Measurements from ENCODE around the gene LY6G5B.

The LY6G5B gene, protein sequence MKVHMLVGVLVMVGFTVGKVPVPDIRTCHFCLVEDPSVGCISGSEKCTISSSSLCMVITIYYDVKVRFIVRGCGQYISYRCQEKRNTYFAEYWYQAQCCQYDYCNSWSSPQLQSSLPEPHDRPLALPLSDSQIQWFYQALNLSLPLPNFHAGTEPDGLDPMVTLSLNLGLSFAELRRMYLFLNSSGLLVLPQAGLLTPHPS

DNA sequence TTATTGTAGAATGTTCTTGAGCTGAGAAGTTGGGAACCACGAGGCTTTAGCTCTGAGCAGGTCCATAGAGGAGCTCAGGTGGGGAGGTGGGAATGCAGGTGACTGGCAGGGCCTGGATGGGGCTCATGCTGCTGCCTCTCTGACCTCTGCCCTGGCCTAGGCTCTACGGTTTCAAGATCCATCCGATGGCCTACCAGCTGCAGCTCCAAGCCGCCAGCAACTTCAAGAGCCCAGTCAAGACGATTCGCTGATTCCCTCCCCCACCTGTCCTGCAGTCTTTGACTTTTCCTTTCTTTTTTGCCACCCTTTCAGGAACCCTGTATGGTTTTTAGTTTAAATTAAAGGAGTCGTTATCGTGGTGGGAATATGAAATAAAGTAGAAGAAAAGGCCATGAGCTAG is at the start of gene LY6G5B:
TSS of gene LY6G5B (plus strand) at position 301 of the 400 bp plus-strand sequence. CDS start 975 bp downstream, outside the sequence.
- DNase-seq = no peak

DNA sequence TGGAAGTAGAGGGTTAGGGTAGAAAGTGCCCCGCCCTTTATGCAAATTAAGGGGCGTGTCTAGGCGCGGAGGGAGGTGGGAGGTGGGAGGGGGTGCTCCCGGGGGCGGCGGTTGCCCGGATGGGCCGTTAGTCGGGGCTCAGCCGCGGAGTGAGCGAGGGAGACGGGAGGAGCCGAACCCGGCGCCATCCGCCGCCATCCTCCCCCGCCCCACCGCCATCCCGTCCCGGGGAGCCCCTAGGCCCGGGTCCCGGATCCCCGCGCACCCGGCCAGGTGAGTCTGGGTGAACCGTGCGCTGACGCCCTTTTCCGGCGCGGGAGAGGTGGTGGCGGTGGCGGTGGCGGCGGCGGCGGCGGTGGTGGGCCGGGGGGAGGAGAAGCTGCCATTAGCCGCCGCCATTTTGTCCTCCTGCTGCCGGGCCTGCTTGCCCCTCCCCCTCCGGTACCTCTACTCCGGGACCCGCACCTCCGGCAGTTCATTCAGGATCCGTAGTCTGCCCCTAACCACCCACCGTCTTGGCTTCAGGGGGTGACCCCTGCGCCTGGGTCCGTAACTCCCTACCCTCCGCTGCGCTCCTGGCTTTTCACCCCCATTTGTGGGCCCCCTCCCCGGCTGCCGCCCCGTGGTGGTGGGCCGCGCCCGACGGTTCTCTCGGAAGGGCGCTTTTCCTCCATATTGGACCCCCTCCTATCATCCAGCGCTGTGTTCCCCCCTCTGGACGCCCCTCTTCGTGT is 49.0 kb upstream of the LY6G5B start, which contains the start of gene PRRC2A:
TSS of gene PRRC2A (plus strand) at position 130 of the 734 bp plus-strand sequence. CDS start 2,075 bp downstream, outside the sequence.
- peak; percentile 95 for DNase-seq

DNA sequence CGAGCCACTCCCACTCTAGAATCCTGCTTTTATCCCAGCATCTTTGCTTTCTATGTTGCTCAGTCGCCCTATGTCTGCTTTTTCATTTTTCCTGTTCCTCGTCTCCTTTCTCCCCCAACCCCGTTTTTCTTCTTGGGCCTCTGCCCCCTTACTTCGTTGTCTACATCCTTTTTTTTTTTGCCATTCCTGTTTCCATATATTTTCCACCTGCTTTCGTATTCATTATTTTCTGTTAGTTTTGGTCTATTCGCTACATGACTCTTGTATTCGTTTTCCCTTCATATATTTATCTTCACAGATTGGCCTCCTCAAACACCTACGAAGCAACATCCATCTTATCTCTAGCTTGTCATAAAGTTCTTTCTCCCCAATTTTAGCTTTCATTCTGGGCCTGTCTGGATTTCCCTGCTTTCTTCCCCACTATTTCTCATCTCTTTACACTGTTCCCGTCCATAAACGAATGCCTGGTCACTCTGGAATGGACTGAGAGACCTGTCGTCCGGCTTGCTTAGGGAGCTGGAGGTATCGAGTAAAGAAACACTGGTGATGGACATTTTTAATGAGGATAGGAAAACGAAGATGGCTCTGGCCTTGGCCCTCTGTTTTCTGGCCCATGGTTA is 48.3 kb upstream of the LY6G5B start:
- no peak for DNase-seq

DNA sequence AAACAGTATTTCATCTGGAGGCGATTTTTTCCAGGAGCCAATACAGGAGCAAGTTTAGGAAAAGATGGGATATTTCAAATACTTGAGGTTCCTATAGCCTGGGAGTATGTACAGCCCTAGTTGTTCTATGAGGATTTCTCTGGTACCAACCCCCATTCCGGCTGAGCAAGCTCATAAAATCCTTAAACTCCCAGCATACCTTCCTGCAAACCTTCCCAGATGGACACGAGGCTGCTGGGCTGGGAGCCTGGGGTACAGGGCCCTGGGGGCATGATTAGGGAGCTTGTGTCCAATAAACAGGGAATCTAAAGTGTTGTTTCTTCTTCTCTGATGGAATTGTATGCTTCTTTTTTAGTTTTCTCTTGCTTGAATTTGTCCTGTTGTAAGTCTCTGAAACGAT is 47.8 kb upstream of the LY6G5B start:
- DNase-seq = no peak

DNA sequence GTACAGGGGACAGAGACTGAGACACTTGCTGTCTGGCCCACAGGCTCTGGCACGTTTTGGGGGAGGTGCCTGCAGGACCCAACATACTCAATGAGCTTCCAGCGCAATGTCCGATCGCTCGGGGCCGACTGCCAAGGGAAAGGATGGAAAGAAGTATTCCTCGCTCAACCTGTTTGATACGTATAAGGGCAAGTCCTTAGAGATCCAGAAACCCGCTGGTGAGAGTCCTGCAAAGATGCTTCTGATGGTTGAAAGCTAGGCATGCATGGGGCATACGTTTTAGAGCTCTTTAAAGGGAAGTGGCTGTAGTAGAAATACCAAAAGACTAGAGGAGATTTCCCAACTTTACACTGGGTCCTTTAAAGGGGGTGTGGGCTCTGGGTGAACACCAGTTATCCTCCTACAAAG is 47.1 kb upstream of the LY6G5B start:
- no peak for DNase-seq

DNA sequence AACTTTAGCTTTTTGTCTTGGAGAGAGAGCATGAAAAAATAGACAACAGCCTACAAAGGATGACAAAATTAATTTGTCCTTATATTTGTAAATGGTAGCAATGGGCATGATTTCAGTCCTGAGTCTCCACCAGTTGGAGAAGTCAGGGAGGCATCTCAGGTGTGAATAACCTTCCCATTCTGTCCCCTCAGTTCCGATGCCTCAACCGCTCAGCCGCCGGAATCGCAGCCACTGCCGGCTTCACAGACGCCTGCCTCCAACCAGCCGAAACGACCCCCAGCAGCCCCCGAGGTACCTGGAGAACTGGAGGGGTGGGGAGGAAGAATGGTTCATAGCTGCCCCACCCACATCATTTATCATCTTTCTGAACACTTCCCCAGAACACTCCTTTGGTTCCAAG is 45.7 kb upstream of the LY6G5B start:
- no peak for DNase-seq

DNA sequence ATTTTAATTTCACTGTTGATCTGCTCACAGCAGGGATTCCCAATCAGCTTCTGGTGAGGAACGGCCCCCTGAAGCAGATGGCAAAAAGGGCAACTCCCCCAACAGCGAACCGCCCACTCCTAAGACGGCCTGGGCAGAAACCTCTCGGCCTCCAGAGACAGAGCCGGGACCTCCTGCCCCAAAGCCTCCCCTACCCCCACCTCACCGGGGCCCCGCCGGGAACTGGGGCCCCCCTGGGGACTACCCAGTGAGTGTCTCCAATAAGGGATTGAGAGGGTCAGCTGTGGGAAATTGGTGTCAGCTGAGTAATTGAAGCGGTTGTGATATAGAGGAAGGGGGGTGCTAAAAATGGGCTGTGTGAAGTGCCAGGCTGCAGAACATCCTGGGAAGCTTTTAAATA is 42.8 kb upstream of the LY6G5B start:
- no peak for DNase-seq

DNA sequence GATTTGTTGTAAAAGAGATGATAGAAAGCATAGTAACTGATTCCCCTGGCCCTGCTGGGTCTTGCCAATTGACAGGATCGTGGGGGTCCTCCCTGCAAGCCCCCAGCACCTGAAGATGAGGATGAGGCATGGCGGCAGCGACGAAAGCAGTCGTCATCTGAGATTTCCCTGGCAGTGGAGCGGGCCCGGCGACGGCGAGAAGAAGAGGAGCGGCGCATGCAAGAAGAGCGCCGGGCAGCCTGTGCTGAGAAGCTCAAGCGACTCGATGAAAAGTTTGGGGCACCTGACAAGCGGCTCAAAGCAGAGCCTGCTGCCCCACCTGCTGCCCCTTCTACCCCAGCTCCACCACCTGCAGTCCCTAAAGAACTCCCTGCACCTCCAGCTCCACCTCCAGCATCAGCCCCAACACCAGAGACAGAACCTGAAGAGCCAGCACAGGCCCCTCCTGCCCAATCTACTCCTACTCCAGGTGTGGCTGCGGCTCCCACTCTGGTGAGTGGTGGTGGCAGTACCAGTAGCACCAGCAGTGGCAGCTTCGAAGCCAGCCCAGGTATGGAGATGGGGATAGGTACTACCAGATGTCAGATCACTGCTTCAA is 42.0 kb upstream of the LY6G5B start:
- no peak for DNase-seq

DNA sequence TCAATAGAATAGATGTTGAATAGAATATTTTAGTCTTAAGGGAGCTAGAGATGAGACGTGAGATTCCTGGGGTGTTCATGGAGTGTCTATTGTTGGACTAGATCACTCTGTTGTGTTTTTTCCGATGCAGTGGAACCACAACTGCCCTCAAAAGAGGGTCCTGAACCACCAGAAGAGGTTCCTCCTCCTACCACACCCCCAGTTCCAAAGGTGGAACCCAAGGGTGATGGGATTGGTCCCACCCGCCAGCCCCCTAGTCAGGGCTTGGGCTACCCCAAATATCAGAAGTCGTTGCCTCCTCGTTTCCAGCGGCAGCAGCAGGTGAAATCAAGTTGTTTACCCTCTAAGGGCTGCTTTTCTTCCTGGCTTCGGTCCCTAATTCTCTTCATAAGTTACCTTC is 40.8 kb upstream of the LY6G5B start:
- no peak for DNase-seq

DNA sequence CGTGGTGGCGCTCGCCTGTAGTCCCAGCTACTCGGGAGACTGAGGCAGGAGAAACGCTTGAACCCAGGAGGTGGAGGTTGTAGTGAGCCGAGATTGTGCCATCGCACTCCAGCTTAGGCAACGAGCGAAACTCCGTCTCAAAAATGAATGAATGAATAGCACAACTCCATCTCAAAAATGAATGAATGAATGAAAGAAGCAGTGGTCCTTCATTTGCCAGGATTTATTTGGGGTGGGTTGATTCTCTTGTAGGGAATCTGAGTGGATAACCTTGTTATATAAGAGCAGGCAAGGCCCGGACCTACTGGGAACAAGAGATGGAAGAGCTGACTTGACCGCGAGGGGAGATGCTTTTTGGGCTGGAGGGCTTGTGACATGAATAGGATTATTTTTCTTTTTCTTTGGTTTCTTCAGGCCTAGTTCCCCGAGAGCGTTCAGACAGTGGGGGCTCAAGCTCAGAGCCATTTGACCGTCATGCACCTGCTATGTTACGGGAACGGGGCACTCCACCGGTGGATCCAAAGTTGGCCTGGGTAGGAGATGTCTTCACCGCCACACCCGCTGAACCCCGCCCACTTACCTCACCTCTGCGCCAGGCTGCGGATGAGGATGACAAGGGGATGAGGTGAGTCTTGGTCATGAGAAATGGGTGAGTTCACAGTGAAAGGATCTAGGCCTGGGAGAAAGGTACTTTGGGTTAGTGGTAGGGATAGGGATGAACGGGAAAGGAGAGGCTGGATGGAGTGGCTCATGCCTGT is 39.4 kb upstream of the LY6G5B start:
- DNase-seq = no peak

DNA sequence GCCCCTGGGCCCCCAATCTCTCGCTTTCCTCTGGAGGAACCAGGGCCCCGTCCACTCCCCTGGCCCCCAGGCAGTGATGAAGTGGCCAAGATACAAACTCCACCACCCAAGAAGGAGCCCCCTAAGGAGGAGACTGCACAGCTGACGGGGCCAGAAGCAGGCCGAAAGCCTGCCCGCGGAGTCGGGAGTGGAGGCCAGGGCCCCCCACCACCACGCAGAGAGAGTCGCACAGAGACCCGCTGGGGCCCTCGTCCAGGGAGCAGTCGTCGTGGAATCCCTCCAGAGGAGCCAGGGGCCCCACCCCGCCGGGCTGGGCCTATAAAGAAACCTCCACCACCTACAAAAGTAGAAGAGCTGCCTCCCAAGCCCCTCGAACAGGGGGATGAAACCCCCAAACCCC is 38.6 kb upstream of the LY6G5B start:
- DNase-seq = no peak

DNA sequence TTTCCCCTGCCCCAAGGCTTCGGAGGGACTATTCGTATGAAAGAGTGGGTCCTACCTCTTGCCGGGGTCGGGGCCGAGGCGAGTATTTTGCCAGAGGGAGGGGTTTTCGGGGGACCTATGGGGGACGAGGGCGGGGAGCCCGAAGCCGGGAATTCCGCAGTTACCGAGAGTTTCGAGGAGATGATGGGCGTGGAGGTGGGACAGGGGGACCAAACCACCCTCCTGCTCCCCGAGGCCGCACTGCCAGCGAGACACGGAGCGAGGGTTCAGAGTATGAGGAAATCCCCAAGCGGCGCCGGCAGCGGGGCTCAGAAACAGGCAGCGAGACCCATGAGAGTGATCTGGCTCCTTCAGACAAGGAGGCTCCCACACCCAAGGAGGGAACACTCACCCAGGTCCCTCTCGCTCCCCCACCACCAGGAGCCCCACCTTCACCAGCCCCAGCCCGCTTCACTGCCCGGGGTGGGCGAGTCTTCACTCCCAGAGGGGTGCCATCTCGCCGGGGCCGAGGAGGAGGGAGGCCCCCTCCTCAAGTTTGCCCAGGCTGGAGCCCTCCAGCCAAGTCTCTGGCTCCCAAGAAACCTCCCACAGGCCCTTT is 38.0 kb upstream of the LY6G5B start:
- DNase-seq = no peak

DNA sequence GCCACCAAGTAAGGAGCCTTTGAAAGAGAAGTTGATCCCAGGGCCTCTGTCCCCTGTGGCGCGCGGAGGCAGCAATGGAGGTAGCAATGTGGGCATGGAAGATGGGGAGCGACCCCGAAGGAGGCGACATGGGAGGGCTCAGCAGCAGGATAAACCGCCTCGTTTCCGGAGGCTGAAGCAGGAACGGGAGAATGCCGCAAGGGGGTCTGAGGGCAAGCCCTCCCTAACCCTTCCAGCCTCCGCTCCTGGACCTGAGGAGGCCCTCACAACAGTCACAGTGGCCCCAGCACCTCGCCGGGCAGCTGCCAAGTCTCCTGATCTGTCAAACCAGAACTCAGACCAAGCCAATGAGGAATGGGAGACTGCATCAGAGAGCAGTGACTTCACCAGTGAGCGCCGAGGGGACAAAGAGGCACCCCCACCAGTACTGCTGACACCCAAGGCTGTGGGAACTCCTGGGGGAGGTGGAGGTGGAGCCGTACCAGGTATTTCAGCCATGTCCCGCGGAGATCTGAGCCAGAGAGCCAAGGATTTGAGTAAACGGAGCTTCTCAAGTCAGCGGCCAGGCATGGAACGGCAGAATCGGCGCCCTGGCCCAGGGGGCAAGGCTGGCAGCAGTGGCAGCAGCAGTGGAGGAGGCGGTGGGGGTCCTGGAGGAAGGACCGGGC is 37.4 kb upstream of the LY6G5B start:
- no peak for DNase-seq

DNA sequence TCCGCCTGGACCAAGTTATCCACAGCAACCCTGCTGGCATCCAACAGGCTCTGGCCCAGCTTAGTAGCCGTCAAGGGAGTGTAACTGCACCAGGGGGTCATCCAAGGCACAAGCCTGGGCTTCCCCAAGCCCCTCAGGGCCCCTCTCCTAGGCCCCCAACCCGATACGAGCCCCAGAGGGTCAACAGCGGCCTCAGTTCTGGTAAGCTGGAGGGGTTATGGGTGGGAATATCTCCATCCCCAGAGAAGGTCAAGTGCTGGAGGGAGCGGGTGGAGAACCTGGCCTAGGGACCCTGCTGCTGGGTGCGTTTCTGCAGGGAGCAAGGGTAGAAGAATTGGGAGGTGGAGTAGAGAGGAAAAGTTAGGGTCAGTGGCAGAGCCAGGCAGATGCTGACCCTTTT is 36.3 kb upstream of the LY6G5B start:
- no peak for DNase-seq

DNA sequence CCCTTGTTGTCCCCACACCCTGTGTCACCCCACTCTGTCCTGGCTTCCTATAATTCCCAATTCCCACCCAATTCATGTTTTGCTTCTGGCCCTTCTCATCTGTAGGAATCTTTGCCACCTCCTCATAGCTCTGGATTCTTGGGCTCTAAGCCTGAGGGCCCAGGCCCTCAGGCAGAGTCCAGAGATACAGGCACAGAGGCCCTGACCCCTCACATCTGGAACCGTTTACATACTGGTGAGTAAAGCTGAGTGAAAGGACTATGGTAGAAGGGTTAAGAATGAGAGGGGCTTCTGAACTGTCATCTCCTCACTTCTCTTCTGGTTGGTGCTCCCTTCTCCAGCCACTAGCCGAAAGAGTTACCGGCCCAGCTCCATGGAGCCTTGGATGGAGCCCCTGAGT is 35.6 kb upstream of the LY6G5B start:
- DNase-seq = no peak

DNA sequence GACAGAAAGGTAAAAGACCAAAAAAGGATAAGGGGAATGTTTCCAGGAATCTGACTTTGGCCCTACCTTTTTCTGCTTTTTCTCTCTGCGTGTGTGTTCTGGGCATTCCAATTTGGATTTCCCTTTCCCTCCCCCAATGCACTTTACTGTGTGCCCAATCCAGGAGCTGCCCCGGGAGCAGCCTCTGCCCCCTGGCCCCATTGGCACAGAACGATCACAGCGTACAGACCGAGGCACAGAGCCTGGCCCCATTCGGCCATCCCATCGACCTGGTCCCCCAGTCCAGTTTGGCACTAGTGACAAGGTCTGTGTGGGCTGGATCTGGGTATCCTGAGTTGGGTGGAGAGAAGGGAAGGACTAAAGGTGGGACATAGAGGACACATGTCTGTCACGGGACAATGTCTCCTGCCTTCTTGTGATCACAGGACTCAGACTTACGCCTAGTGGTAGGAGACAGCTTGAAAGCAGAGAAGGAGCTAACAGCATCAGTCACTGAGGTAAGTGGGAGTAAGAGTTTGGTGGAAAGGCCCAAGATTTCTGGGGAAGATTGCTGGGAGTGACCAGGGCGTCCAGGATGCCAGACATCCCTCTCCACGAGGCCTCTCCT is 34.7 kb upstream of the LY6G5B start:
- DNase-seq = no peak

DNA sequence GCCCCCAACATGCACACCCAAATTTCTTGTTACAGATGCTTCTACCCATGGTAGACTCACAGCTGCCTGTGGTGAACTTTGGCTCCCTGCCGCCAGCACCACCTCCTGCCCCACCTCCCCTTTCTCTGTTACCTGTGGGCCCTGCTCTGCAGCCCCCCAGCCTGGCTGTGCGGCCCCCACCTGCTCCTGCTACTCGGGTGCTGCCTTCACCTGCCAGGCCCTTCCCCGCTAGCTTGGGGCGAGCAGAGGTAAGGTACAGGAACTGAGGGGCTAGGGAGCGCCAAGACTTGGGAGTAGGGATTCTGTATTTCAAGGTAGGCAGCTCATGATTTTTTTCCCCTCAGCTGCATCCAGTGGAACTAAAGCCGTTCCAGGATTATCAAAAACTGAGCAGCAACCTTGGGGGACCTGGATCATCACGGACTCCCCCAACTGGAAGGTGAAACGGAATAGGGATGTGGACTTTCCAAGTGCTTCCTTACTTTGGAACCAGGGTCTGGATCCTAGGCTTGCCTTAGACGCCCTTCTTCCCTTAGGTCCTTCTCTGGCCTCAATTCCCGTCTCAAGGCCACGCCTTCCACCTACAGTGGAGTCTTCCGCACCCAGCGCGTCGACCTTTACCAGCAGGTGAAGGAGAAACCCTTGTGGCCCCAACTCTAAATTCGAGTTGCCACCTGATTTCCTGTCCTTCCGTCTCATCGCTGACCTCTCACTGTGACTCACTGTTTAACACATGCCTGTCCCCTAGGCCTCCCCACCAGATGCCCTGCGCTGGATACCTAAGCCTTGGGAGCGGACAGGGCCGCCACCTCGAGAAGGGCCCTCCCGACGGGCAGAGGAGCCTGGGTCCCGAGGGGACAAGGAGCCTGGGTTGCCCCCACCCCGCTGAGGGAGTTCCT is 32.8 kb upstream of the LY6G5B start:
- DNase-seq = no peak

DNA sequence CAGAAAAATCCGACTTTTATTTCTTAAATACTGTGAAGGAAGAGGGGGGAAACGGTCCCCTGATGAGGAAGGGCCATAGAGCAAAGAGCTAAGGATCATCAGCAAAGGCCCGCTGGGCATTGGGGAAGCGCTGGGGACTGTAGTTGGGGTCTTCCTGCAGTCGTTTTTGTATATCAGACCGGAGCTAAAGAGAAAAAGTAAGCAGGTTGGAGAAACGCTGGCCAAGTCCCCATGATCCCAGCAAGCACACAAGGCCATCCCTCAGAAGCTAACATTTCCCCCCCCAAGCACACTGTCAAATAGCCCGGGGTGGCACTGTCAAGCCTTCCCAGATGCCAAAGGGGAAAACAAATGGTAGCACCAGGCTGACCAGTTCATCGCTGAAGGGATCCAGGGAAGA is 30.7 kb upstream of the LY6G5B start:
- no peak for DNase-seq

DNA sequence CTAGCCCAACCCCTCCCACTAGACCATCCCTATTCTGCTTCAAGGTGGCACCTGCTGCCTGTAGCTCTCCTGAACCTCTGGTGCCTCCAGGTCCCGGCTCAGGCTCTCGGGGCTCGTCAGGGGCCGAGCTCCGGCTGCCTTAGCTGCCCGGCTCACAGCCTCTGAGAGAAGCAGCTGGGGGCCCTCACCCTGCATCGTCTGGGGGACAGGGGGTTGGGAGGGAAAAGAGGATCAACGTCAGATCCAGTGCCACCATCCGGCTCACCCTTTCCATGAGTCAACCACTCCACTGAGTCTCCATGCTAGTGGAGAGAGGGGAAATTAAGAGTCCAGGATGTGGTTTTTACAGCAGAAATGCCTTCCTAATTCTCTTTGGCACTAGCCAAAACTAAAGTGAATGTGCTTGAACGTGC is 30.3 kb upstream of the LY6G5B start:
- no peak for DNase-seq

DNA sequence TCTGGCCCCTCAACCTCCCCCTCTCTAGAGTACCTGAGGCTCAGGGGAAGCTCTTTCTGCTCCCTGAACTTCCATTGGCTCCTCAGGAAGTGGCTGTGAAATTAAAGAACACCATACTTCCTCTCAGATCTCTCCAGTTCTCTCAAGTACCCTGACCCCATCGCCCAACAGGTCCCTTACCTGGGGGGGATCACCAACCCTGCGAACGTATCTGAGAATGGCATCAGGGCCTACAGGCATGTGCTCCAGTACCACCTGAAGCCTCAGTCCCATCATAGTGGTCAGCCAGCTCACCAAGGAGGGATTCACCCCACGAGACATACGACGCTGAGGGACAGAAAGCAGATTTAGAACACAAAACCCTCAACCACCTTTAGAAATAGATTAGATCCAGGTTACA is 29.2 kb upstream of the LY6G5B start:
- DNase-seq = no peak

DNA sequence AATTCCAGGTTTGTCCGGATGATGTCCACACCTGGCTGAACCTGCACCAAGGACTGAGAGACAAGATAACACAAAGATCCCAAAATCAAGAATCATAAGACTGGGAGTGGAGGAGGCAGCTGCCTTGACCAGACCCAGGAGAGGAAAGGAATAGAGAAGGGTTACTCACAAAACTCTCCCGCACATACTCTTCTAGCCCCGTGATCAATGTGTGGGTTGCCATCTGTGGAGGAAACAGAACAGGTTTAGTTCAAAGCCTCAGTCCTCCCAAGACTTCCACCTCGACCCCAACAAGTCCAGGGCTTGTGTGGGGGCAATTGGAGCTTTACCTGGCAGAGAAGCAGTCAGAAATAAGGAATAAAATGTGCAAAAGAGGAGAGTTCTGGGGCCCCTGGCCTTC is 28.4 kb upstream of the LY6G5B start:
- no peak for DNase-seq
